Activated T-helper 1 cell treated with anti-CD3 and anti-CD28 coated beads, Interleukin-12 subunit alpha, Interleukin-12 subunit beta, Interleukin-2, Interleukin-4 antibody, amounts not matched to agents 30 ng/mL and 10 ng/mL and 1 ng/mL, durations not matched to agents 14 hours and 24 hours and 36 hours (primary cell): ENCODE measurements around the gene CEMIP. TPM values are rescaled to one million over a fixed set of nuclear protein-coding genes. Genes with fewer than 3 reads are reported as not detected.
"Not testable (repeated sequence)": the region's sequence is repeated elsewhere in the genome, so short reads cannot be mapped to it uniquely, and the experiment has no call there.

Source experiments
- DNase-seq: peaks from one replicate; pipeline ENCODE4 v3.0.0; 2021; ENCODE audit warnings: low spot score
- H3K27ac Mint-ChIP-seq: one replicate; pipeline ENCODE4 v1.8.0; 2021; ENCODE audit warnings: mild to moderate bottlenecking, mixed read lengths
- H3K27me3 Mint-ChIP-seq: one replicate; pipeline ENCODE4 v1.8.0; 2022; ENCODE audit warnings: mild to moderate bottlenecking, moderate library complexity, mixed read lengths; ENCODE audit not compliant: insufficient read depth
- H3K36me3 Mint-ChIP-seq: one replicate; pipeline ENCODE4 v1.8.0; 2021; ENCODE audit warnings: low read depth, mixed read lengths
- H3K4me1 Mint-ChIP-seq: one replicate; pipeline ENCODE4 v1.8.0; 2021; ENCODE audit warnings: low read depth, mixed read lengths
- H3K4me3 Mint-ChIP-seq: one replicate; pipeline ENCODE4 v1.8.0; 2021; ENCODE audit warnings: mild to moderate bottlenecking, moderate library complexity, mixed read lengths
- H3K9me3 Mint-ChIP-seq: one replicate; pipeline ENCODE4 v1.8.0; 2021; ENCODE audit warnings: mixed read lengths
- intact Hi-C: fragments of 100-400 bp; cut with micrococcal nuclease; formaldehyde crosslinking; loops from one replicate; pipeline ENCODE4 v1.15.1; 2024
- total RNA-seq: library from RNA; stranded (reverse); gene quantifications from 2 replicates; pipeline ENCODE4 v1.2.3, GENCODE V29; 2022

The CEMIP gene
- total RNA-seq, 1 donor from 2014 or later, result 0.03 TPM

DNA sequence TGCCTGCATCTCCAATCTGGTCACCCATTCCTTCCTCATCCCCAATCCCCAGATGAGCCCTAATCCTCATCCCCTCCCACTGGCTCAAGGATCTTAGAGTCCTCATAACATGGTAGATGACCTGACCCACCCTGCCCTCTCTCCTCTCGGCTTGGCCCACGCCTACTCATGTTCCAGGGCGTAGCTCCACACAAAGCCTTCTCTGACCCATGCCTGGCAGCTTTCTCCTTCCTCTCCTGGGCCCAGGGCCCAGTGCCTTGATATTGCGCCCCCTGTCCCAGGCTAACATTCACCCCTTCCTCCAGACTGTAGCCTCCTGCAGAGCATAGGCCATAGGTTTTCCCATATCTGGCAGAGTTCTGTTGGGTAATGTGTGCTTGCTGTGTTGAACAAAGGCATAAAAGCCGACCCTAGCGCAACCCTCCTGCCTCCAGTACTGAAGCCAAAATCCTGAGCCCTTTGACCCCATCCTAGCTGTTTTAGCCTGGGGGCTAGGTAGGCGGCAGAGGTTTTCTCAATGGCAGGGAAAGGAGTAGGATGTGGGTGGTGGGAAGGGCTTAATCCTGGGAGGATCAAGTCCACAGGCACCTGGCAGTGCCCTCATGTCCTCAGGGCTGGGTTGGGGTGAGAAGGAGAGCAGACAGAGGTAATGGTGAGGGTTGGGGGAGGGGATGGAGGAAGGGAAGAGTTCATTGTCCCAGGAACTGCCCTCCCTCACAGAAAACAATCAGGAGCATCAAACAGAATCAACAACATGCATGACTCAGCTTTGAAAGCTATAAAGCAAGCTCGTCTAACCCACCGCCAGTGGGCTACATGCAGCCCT lies 175.0 kb downstream of the CEMIP start:
- Mint-ChIP-seq H3K27me3 (no peaks in the 10 kb centered on the region), H3K36me3 (peaks cover 34% of the 10 kb centered on the region), H3K9me3 (no peaks in the 10 kb centered on the region), H3K27ac (no peak overlapping the region), H3K4me1 (peaks cover 25% of the 10 kb centered on the region), H3K4me3 (no peak overlapping the region)
- DNase-seq, result no peak
- intact Hi-C loops, result no loop called here

DNA sequence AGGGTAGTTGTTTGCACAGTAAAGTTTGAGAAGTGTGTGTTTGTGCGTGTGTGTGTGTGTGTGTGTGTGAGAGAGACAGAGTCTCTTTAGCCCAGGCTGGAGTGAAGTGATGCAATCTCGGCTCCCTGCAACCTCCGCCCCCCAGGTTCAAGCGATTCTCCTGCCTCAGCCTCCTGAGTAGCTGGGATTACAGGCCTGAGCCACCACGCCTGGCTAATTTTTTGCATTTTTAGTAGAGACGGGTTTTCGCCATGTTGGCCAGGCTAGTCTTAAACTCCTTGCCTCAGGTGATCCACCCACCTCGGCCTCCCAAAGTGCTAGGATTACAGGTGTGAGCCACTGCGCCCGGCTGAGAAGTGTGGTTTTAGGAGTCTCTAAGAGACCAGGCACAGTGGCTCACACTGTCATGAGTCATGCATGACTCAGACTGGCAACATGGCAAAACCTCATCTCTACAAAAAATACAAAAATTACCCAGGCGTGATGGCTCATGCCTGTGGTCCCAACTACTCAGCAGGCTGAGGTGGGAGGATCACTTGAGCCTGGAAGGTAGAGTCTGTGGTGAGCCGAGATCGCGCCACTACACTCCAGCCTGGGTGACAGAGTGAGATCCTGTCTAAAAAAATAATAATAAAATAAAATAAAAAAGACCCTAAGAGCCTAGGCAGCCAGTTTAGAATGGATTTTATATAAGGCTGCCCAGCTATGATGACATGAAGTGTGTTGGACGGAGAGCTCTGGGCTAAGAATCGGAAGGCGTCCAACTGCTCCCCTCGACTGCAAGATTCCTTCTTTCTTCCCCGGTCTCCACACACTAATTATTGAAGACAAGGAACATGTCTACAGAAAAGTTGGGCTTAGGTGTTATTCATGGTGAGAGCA lies 176.6 kb downstream of the CEMIP start:
- H3K4me3 Mint-ChIP-seq, H3K27ac Mint-ChIP-seq, H3K9me3 Mint-ChIP-seq, H3K27me3 Mint-ChIP-seq: not testable (repeated sequence)
- Mint-ChIP-seq H3K4me1 (peaks cover 25% of the 10 kb centered on the region), H3K36me3 (peaks cover 36% of the 10 kb centered on the region)
- DNase-seq, result peak; percentile 6
- intact Hi-C loops, result loop anchor here (5.0 kb wide), 1 partner anchor 154 kb away; no protein-coding TSS in a partner anchor

DNA sequence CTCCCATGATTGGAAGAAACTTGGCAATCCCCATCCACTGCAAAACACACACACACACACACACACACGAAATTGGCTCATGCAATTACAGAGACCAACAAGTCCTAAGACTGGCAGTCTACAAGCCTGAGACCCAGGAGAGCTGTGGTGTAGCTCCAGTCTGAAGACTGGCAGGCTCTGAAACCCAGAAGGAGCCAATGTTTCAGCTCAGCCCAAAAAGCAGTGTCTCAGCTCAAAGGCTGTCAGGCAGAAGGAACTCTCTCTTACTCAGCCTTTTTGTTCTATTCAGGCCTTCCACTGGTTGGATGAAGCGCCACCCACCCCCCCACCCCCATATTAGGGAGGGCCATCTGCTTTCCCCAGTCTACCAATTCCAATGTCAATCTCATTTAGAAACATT lies 178.4 kb downstream of the CEMIP start:
- no peaks in the 10 kb centered on the region for H3K9me3 Mint-ChIP-seq
- DNase-seq, result no peak
- peaks cover 37% of the 10 kb centered on the region for H3K36me3 Mint-ChIP-seq
- no peak overlapping the region for H3K4me3 Mint-ChIP-seq
- peaks cover 33% of the 10 kb centered on the region for H3K4me1 Mint-ChIP-seq
- no peak overlapping the region for H3K27ac Mint-ChIP-seq
- intact Hi-C loops, result loop anchor here (5.0 kb wide), 1 partner anchor 155 kb away; no protein-coding TSS in a partner anchor
- H3K27me3 Mint-ChIP-seq, result no peaks in the 10 kb centered on the region

DNA sequence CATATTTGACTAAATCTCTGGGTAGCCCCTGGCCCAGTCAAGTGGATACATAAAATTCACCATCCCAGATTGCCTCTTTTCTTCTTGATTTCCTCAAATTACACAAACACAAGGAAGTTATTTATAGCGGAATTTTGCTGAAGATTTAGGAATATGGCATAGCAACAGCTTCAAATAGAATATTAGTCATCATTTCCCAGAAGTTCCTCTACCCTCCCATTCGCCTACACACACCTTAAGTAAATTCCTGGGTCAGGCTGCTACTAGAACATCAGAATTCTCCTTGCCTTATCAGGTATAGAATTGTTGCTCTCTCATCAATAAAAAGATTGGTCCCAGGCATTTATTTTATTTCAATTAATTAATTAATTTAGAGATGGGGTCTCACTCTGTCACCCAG lies 178.8 kb downstream of the CEMIP start:
- Mint-ChIP-seq H3K4me3 (no peak overlapping the region), H3K9me3 (no peaks in the 10 kb centered on the region), H3K27ac (no peak overlapping the region), H3K36me3 (peaks cover 35% of the 10 kb centered on the region), H3K4me1 (peaks cover 37% of the 10 kb centered on the region), H3K27me3 (no peaks in the 10 kb centered on the region)
- intact Hi-C loops, result loop anchor here (5.0 kb wide), 1 partner anchor 156 kb away; no protein-coding TSS in a partner anchor
- DNase-seq, result no peak

DNA sequence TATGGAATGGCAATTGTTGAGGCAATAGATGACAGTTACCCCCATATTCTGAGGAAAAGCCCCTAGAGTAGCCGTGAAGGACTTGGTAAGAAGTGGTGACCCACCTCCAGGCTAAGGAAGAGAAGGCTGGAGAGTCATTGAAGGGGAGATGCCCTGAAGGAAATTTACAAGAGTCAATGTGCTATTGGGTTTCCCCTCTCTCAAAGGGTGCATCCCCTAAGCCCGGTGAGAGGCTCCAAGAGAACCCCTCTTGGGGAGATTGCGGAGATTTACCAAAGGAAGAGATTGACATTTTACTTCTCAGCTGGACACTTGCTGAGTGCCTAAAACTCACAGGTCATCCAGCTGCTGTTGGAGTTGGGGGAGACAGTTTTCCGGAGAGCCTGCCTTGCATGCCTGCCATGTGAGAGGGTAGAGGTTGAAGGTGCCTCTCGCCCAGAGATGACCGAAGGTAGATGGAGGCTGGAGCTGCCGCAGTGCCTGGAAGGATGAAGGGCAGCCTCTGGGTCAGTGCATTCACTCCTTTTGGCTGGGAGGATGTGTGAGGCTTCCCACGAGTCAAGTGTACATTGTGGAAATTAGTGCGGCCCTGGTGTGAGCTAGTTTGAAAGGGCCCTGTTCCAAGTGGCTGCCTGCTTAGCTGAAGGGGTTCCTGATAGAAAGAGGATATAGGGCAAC lies 179.8 kb downstream of the CEMIP start:
- Mint-ChIP-seq H3K4me1 (peaks cover 37% of the 10 kb centered on the region), H3K27ac (no peak overlapping the region), H3K27me3 (no peaks in the 10 kb centered on the region), H3K4me3 (no peak overlapping the region), H3K36me3 (peaks cover 36% of the 10 kb centered on the region), H3K9me3 (no peaks in the 10 kb centered on the region)
- intact Hi-C loops, result loop anchor here (5.0 kb wide), 1 partner anchor 157 kb away; no protein-coding TSS in a partner anchor
- no peak for DNase-seq

DNA sequence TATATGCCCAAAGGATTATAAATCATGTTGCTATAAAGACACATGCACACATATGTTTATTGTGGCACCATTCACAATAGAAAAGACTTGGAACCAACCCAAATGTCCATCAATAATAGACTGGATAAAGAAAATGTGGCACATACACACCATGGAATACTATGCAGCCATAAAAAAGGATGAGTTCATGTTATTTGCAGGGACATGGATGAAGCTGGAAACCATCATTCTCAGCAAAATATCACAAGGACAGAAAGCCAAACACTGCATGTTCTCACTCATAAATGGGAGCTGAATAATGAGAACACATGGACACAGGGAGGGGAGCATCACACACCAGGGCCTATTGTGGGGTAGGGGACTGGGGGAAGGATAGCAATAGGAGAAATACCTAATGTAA lies 186.3 kb downstream of the CEMIP start:
- H3K27me3 Mint-ChIP-seq, H3K4me3 Mint-ChIP-seq, H3K9me3 Mint-ChIP-seq, DNase-seq, H3K27ac Mint-ChIP-seq, intact Hi-C loops: not testable (repeated sequence)
- peaks cover 12% of the 10 kb centered on the region for H3K4me1 Mint-ChIP-seq
- peaks cover 37% of the 10 kb centered on the region for H3K36me3 Mint-ChIP-seq

DNA sequence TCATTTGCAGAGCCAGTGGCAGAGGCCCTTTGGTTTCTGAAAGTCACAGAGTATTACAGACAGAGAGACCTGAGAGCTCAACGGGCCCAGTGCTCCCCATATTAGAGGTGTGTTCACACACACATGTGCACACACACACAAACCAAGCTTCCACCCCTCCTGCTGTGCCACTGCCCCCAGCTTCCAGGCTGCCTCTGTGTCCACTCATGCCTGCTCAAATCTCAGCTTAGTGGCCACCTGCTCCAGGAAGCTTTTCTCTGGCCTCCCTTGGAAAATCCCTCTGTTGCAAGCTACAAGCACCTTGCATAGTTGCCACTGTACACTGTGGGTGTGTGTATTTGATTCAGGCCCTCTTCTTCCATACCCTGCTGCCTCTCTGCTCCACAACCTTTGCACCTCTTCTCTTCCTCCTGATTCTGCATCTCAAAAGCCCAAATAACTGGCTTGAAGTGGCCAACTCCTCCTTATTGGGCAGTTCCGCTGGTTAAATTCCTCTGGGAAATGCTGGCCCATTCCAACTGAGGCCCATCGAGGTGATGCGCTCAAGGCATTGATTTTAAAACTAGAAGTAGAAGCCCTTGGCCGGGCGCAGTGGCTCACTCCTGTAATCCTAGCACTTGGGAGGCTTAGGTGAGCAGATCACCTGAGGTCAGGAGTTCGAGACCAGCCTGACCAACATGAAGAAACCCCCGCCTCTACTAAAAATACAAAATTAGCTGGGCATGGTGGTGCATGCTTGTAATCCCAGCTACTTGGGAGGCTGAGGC lies 187.4 kb downstream of the CEMIP start:
- H3K4me1 Mint-ChIP-seq, result peaks cover 12% of the 10 kb centered on the region
- H3K36me3 Mint-ChIP-seq, result peaks cover 31% of the 10 kb centered on the region
- H3K9me3 Mint-ChIP-seq, result peaks cover 9% of the 10 kb centered on the region
- DNase-seq, result no peak
- no peaks in the 10 kb centered on the region for H3K27me3 Mint-ChIP-seq
- intact Hi-C loops, result no loop called here
- no peak overlapping the region for H3K4me3 Mint-ChIP-seq
- no peak overlapping the region for H3K27ac Mint-ChIP-seq

DNA sequence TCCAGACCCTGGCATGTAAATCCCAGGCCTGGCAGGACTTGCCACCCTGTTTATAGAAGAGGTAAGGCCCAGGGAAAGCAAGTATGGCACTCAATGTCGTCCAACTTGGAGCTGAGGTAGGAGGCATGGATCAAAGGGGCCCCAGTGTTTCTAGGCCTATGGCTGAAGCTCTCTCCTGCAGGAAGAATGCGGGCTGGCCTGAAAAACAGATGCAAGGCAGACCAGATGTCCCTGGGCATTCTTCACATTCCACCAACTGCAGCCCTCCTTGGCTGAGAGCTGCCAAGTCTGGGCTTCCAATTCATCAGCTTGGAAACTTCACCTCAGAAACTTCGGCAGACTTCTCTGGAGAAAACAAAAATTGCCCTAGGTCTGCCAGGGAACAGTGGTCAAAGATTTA lies 188.3 kb downstream of the CEMIP start:
- peaks cover 9% of the 10 kb centered on the region for H3K9me3 Mint-ChIP-seq
- peaks cover 28% of the 10 kb centered on the region for H3K36me3 Mint-ChIP-seq
- H3K4me3 Mint-ChIP-seq, result no peak overlapping the region
- H3K27ac Mint-ChIP-seq, result no peak overlapping the region
- no peaks in the 10 kb centered on the region for H3K27me3 Mint-ChIP-seq
- no peak for DNase-seq
- peaks cover 5% of the 10 kb centered on the region for H3K4me1 Mint-ChIP-seq
- intact Hi-C loops, result no loop called here

DNA sequence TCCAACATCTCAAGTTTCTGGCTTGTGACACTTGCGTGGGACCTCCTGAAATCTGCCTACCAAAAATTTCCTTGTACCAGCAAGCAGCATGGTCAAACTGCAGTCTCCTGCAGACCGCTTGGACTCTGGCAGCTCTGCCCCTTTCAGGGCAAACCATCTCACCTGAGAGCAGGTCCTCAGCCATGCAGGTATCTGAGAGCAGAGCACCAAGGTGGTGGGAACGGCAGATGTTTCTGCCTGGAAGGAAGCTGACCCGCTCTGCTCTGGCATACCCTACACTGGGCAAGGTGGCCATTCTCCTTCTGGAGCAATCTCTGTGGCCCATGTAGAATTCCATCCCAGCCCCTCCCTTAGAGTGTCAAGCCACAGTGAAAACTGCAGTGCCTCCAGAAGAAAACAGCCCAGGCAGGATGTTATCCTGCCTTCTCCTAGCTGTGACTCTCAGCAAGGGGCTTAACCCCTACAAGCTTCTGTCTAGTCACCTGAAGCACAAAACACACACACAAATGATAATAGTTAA lies 188.9 kb downstream of the CEMIP start:
- peaks cover 25% of the 10 kb centered on the region for H3K36me3 Mint-ChIP-seq
- intact Hi-C loops, result no loop called here
- H3K27me3 Mint-ChIP-seq, result no peaks in the 10 kb centered on the region
- H3K4me1 Mint-ChIP-seq, result no peaks in the 10 kb centered on the region
- H3K9me3 Mint-ChIP-seq, result peaks cover 9% of the 10 kb centered on the region
- H3K27ac Mint-ChIP-seq, result no peak overlapping the region
- no peak for DNase-seq
- H3K4me3 Mint-ChIP-seq, result no peak overlapping the region

DNA sequence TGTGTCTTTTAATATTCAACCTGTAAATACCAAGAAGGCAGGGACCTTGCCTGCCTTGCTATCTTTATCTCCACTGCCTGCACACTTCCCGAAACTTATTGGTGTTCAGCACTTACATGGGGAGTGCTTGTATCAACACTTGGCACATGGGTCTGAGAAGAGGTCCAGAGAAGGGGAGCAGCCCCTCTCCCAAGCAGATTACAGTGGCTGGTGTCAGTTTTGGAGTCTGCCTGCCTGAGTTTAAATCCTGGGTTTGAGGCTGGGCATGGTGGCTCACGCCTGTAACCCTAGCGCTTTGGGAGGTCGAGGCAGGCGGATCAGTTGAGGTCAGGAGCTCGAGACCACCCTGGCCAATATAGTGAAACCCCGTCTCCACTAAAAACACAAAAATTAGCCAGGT lies 190.1 kb downstream of the CEMIP start:
- no peak for DNase-seq
- no peaks in the 10 kb centered on the region for H3K4me1 Mint-ChIP-seq
- H3K4me3 Mint-ChIP-seq, result no peak overlapping the region
- intact Hi-C loops, result no loop called here
- no peak overlapping the region for H3K27ac Mint-ChIP-seq
- peaks cover 19% of the 10 kb centered on the region for H3K36me3 Mint-ChIP-seq
- no peaks in the 10 kb centered on the region for H3K27me3 Mint-ChIP-seq
- H3K9me3 Mint-ChIP-seq, result peaks cover 8% of the 10 kb centered on the region

DNA sequence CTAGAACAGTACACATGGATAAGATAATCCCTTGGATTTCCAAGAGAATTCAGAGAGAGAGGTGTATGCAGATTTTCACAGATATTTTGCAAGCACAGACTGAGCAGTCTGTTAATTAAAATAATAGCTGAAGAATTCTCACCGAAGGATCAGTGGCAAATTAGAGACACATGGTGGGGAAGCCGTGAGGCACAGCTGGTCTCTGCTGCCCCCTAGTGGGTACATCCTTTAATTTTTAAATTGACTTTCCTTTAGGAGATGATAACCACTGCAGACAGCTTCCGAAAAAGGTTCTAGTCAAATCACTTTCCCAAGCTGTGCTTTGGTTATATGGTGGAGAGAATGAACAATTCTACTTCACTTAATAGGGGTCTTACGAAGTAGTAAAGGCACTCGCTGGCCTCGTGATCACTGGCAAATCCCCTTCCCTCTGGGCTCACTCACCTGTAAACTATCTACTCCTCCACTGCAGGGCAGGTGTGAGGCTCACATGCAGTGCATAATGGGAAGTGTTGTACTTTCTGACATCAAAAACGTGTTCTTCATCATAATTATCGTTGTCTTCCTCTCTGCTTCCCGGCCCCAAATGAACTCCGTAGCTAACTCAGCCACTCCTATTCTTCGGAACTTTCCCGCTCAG lies 191.0 kb downstream of the CEMIP start:
- no peaks in the 10 kb centered on the region for H3K4me1 Mint-ChIP-seq
- H3K4me3 Mint-ChIP-seq, result no peak overlapping the region
- no peaks in the 10 kb centered on the region for H3K27me3 Mint-ChIP-seq

More for the DNA sequence above, 191.0 kb downstream of the CEMIP start:
- peak; percentile 28 for DNase-seq
- no peak overlapping the region for H3K27ac Mint-ChIP-seq
- intact Hi-C loops, result loop anchor here (1.0 to 2.0 kb wide), 4 partner anchors 194 to 514 kb away; no protein-coding TSS in a partner anchor
- peaks cover under 1% of the 10 kb centered on the region for H3K9me3 Mint-ChIP-seq
- H3K36me3 Mint-ChIP-seq, result peaks cover 12% of the 10 kb centered on the region
